CD4-positive, CD25-positive, alpha-beta regulatory T cell (primary cell): ENCODE measurements around the gene KRTAP5-1. TPM values are rescaled to one million over a fixed set of nuclear protein-coding genes. Genes with fewer than 3 reads are reported as not detected.

Source experiments
- ATAC-seq, 2 donors: fragments of 150-1000 bp; cut with Tn5 transposase; one replicate each; pipeline ENCODE4 v1.10.0; 2021; ENCODE audit warnings: low read depth in 2 of 2, moderate number of reproducible peaks in 2 of 2, moderate library complexity in 1 of 2
- DNase-seq, 3 donors: peaks; one replicate each; pipeline versions ENCODE4 v3.0.0 to v3.0.0-alpha.2; 2012 to 2022; ENCODE audit warnings: mixed read lengths in 1 of 3
- H3K27ac ChIP-seq: one replicate; pipeline ENCODE4 v1.7.0; 2013; ENCODE audit warnings: mild to moderate bottlenecking, low read length; ENCODE audit not compliant: insufficient read depth, poor library complexity, severe bottlenecking
- H3K27me3 ChIP-seq: one replicate; pipeline ENCODE4 v1.7.0; 2013; ENCODE audit warnings: low read length; ENCODE audit not compliant: control insufficient read depth, insufficient read depth
- H3K36me3 ChIP-seq: one replicate; pipeline ENCODE4 v1.7.0; 2013; ENCODE audit warnings: mild to moderate bottlenecking, low read length, moderate library complexity; ENCODE audit not compliant: control insufficient read depth, insufficient read depth
- H3K4me1 ChIP-seq: 2 replicates; pipeline ENCODE4 v1.7.0; 2013; ENCODE audit warnings: mild to moderate bottlenecking, low read length; ENCODE audit not compliant: insufficient read depth, control insufficient read depth, poor library complexity, severe bottlenecking
- H3K4me3 ChIP-seq: one replicate; pipeline ENCODE4 v1.7.0; 2013; ENCODE audit warnings: low read depth, mild to moderate bottlenecking, low read length, moderate library complexity
- H3K9me3 ChIP-seq, 2 experiments: 1 replicate in 1 of 2; 2 replicates in 1 of 2; pipeline ENCODE4 v1.7.0; 2013; ENCODE audit warnings: low read length in 2 of 2, mild to moderate bottlenecking in 1 of 2, moderate library complexity in 1 of 2; ENCODE audit not compliant: control insufficient read depth in 2 of 2
- H3K27ac Mint-ChIP-seq, 3 donors: one replicate each; pipeline ENCODE4 v1.8.0; 2020 to 2022; ENCODE audit warnings: mild to moderate bottlenecking in 3 of 3, mixed read lengths in 3 of 3, moderate library complexity in 2 of 3
- H3K27me3 Mint-ChIP-seq: one replicate; pipeline ENCODE4 v1.8.0; 2022; ENCODE audit warnings: mild to moderate bottlenecking, mixed read lengths
- H3K36me3 Mint-ChIP-seq: one replicate; pipeline ENCODE4 v1.8.0; 2020; ENCODE audit warnings: mixed read lengths
- H3K4me1 Mint-ChIP-seq, 4 donors: one replicate each; pipeline ENCODE4 v1.8.0; 2020 to 2022; ENCODE audit warnings: mixed read lengths in 4 of 4, mild to moderate bottlenecking in 1 of 4
- H3K4me3 Mint-ChIP-seq, 4 donors: one replicate each; pipeline ENCODE4 v1.8.0; 2020 to 2022; ENCODE audit warnings: mild to moderate bottlenecking in 4 of 4, mixed read lengths in 4 of 4, moderate library complexity in 3 of 4
- H3K9me3 Mint-ChIP-seq, 7 donors: one replicate each; pipeline ENCODE4 v1.8.0; 2020 to 2022; ENCODE audit warnings: mixed read lengths in 7 of 7, mild to moderate bottlenecking in 3 of 7, moderate library complexity in 2 of 7
- polyA plus RNA-seq, 4 donors: library from polyadenylated mRNA; unstranded; fragments of 300-500 nt; fragmentation: Illumina TruSeq; gene quantifications; one replicate each; pipeline ENCODE4 v1.2.3, GENCODE V29; 2021
- total RNA-seq: library from RNA; stranded (reverse); gene quantifications from one replicate; pipeline ENCODE4 v1.2.3, GENCODE V29; 2022

Gene KRTAP5-1
- total and polyA plus RNA-seq, 5 donors from 2014 or later, result not detected

DNA sequence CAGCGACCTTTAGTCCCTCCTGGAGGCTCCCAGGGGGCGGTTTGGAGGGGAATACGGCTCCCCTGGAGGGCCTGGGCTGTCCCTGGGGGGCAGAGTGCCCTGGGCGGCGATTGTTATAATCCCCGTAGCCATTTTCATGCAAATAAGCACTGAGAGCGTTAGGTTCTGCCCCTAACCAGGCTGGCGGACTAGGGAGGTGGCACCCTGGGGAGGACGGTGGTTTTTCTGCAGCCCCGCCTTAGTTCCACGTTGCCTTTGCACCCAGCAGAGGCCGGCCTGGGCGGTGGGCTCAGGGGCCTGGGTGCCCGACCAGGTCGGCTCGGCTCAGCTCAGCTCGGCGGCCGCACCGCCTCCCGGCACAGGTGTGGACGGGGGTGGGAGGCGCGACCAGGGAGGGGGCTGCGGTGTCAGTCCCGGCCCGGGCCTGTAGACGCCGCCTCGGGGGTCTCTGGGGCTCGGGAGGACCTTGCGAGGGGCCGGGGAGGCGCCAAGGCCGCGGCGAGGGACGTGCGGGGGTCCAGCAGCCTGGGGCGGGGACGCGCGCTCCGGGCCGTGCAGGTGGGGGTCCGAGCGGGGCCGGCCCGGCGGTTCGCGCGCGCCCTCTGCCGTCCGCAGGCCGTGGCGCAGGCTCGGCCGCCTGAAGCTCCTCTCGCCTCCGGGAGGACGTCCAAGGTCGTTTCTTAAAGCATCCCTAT lies 10.7 kb downstream of the KRTAP5-1 start:
- peaks cover 40% of the 10 kb centered on the region for H3K4me1 ChIP-seq
- H3K4me3 Mint-ChIP-seq, result peak overlapping the region; percentile 84 to 93 (median 86)
- ATAC-seq (peak; percentile 44 to 54), DNase-seq (peak; percentile 45 to 65 (median 51))
- H3K9me3 ChIP-seq, result no peaks in the 10 kb centered on the region
- H3K36me3 Mint-ChIP-seq, result peaks cover 4% of the 10 kb centered on the region
- peak overlapping the region; percentile 93 for H3K27ac ChIP-seq
- H3K4me1 Mint-ChIP-seq, result peaks cover 0 to 28% (median 3%) of the 10 kb centered on the region in 4 donors
- H3K27me3 ChIP-seq, result peaks cover 3% of the 10 kb centered on the region
- peaks cover 0 to 7% (median 0%) of the 10 kb centered on the region in 7 donors for H3K9me3 Mint-ChIP-seq
- H3K36me3 ChIP-seq, result no peaks in the 10 kb centered on the region
- peak overlapping the region; percentile 44 for H3K4me3 ChIP-seq
- H3K27me3 Mint-ChIP-seq, result peaks cover 20% of the 10 kb centered on the region
- peak overlapping the region; percentile 48 to 92 (median 73) for H3K27ac Mint-ChIP-seq

DNA sequence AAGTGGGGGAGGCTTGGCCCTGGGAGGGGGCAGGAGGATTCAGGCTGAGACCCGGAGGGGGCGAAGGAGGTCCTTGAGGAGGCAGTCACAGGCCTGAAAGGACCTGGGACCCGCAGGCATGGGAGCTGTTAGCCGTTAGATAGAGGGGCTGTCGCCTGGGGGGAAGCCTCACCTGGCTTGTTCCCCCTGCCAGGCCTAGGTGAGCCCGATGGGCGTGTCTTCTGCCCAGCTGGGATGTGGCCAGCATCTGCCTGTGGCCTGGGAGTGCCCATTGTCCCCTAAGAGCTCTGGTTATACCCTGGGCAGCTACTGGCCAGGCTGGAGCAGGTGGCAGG lies 11.2 kb downstream of the KRTAP5-1 start:
- H3K27me3 ChIP-seq, result peaks cover 3% of the 10 kb centered on the region
- no peaks in the 10 kb centered on the region for H3K9me3 ChIP-seq
- peaks cover 40% of the 10 kb centered on the region for H3K4me1 ChIP-seq
- Mint-ChIP-seq H3K27me3 (peaks cover 24% of the 10 kb centered on the region), H3K4me1 (peaks cover 0 to 32% (median 4%) of the 10 kb centered on the region in 4 donors), H3K4me3 (peak overlapping the region; percentile 84 to 93 (median 86)), H3K36me3 (peaks cover 4% of the 10 kb centered on the region), H3K9me3 (peaks cover 0 to 4% (median 0%) of the 10 kb centered on the region in 7 donors), H3K27ac (peak overlapping the region; percentile 52 to 92 (median 73))
- no peaks in the 10 kb centered on the region for H3K36me3 ChIP-seq
- DNase-seq (no peak), ATAC-seq (no peak)
- H3K4me3 ChIP-seq, result peak overlapping the region; percentile 44
- peak overlapping the region; percentile 93 for H3K27ac ChIP-seq

DNA sequence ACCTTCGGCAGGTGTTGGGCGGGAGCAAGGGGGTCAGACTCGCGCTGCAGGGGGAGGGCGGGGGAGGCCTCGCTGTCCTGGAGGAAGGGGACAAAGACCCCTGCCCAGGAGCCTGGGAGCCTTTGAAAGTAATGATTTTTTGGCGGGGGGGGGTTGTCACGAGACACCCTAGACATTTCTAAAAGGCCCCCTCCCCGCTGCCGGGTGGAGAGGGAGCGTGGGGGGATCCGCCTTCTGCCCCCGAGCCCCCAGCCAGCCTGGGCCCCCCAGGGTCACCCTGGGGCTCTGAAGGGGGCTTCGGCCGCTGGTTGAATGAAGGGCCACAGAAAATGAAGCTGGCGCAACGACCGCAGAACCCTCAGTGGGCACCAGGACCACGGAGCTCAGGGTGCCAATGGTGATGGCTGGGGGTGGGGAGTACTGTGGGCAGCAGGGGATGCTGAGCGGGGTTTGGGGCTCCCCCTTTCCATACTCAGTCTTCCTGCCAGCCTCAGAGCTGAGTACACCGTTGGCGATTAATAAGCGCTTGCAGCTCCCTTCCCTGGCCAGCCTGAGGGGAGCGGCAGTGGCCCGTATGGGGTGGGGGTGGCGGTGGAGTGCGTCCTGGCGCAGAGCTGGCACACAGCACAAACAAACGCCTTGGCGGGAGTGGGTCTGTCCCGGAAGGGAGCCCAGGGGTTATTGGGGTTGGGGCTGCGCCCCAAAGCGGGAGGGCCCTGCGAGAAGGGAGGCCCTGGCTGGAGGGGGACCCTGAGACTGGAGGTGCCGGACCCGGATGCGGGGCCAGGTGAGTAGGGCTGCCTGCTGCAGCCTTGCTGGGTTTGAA lies 11.8 kb downstream of the KRTAP5-1 start:
- no peak for ATAC-seq
- Histone ChIP-seq H3K4me1 (peaks cover 40% of the 10 kb centered on the region), H3K36me3 (no peaks in the 10 kb centered on the region), H3K9me3 (no peaks in the 10 kb centered on the region), H3K27me3 (peaks cover 3% of the 10 kb centered on the region), H3K27ac (peak overlapping the region; percentile 93), H3K4me3 (peak overlapping the region; percentile 44)
- Mint-ChIP-seq H3K27me3 (peaks cover 30% of the 10 kb centered on the region), H3K27ac (peak overlapping the region; percentile 52 to 92 (median 73)), H3K4me3 (peak overlapping the region; percentile 84 to 93 (median 86)), H3K9me3 (peaks cover 0 to 2% (median 0%) of the 10 kb centered on the region in 7 donors), H3K4me1 (peaks cover 0 to 35% (median 4%) of the 10 kb centered on the region in 4 donors), H3K36me3 (peaks cover 3% of the 10 kb centered on the region)
- peak in 2 of 3 donors; percentile 19 to 47 for DNase-seq

DNA sequence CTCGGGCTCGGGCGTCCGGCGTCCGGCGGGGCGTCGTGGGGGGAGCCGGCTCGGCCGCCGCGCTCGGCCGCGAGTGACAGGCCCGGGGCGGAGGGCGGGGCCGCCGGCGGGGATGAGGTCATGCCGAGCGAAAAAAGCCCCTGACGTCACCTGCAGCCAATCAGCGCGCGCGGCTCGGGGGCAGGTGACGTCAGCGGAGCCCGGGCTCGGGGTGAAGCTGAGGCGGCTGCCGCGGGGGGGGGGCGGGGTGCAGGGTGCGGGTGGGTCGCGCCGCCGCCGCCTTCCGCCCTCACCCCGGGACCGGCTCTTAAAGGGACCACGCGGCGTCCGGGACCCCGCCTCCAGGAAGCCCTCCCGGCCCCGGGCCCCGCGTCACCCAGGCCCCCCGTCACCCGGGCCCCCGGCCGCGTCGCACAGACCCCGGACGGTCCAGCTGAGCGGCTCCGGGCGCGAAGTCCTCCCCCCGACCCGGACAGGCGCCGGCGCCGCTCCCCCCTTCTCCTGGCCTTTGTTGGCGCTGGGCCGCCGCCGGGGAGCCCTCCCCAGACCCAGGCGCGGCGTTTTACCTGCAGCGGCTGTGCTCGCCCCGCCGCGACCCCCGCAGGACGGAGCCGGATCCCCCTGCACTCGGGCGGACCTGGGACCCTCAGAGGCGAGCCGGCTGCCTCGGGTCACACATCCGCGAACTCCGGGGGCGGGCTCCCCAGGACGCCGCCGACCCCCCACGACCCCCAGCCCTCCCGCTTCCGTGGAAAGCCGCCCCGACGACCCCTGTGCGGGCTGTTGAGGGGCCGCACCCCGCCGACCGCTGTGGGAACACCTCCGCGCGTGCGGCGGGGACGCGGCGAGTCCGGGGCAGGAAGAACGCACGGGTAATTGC lies 12.6 kb downstream of the KRTAP5-1 start, which contains the start of gene DUSP8:
Gene DUSP8 (minus strand): TSS at position 75 of the 880 bp plus-strand sequence. CDS start 6,445 bp downstream, outside the sequence.
- Histone ChIP-seq H3K27ac (peak within 1 kb of the TSS; percentile 93), H3K4me1 (peaks cover 40% of the 10 kb centered on the region)

DNA sequence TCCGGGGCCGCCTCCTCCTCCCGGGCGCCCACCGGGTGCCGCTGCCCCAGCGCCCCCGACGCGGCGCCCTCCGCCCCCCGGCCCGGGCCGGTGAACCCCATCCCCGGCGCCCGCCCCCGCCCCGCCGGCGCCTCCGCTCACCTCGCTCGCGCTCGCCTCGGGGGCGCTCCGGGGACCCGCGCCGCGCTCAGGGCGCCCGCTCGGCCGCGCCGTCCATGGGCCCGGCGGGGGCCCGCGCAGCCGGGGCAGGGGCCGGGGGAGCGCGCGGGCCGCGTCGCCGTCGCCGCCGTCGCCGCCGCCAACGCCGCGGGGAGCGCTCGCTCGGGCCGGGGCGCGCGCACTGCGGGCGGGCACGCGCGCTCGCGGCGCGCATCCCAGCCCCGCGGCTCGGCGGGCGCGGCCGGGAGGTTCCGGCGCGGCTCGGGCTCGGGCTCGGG lies 13.3 kb downstream of the KRTAP5-1 start:
- Mint-ChIP-seq H3K36me3 (no peaks in the 10 kb centered on the region), H3K9me3 (no peaks in the 10 kb centered on the region), H3K4me1 (peaks cover 0 to 37% (median 4%) of the 10 kb centered on the region in 4 donors), H3K27ac (no peak overlapping the region), H3K4me3 (no peak overlapping the region), H3K27me3 (peaks cover 32% of the 10 kb centered on the region)
- Histone ChIP-seq H3K27ac (peak overlapping the region; percentile 55), H3K9me3 (no peaks in the 10 kb centered on the region), H3K36me3 (no peaks in the 10 kb centered on the region), H3K4me3 (no peak overlapping the region), H3K27me3 (peaks cover 3% of the 10 kb centered on the region), H3K4me1 (peaks cover 40% of the 10 kb centered on the region)
- no peak for DNase-seq
- ATAC-seq, result no peak

More for the DNA sequence above, 12.6 kb downstream of the KRTAP5-1 start, which contains the start of gene DUSP8:
- no peak within 1 kb of the TSS for H3K4me3 ChIP-seq
- DNase-seq (peak; percentile 80 to 93 (median 92)), ATAC-seq (peak; percentile 70 to 73)
- H3K27me3 ChIP-seq, result peaks cover 3% of the 10 kb centered on the region
- H3K27me3 Mint-ChIP-seq, result peaks cover 32% of the 10 kb centered on the region
- no peaks in the 10 kb centered on the region for H3K36me3 Mint-ChIP-seq
- H3K27ac Mint-ChIP-seq, result peak within 1 kb of the TSS in 1 of 3 donors; percentile 67
- H3K4me1 Mint-ChIP-seq, result peaks cover 0 to 35% (median 4%) of the 10 kb centered on the region in 4 donors
- H3K9me3 ChIP-seq, result no peaks in the 10 kb centered on the region
- no peaks in the 10 kb centered on the region for H3K9me3 Mint-ChIP-seq
- peak within 1 kb of the TSS; percentile 58 to 87 (median 84) for H3K4me3 Mint-ChIP-seq
- no peaks in the 10 kb centered on the region for H3K36me3 ChIP-seq

DNA sequence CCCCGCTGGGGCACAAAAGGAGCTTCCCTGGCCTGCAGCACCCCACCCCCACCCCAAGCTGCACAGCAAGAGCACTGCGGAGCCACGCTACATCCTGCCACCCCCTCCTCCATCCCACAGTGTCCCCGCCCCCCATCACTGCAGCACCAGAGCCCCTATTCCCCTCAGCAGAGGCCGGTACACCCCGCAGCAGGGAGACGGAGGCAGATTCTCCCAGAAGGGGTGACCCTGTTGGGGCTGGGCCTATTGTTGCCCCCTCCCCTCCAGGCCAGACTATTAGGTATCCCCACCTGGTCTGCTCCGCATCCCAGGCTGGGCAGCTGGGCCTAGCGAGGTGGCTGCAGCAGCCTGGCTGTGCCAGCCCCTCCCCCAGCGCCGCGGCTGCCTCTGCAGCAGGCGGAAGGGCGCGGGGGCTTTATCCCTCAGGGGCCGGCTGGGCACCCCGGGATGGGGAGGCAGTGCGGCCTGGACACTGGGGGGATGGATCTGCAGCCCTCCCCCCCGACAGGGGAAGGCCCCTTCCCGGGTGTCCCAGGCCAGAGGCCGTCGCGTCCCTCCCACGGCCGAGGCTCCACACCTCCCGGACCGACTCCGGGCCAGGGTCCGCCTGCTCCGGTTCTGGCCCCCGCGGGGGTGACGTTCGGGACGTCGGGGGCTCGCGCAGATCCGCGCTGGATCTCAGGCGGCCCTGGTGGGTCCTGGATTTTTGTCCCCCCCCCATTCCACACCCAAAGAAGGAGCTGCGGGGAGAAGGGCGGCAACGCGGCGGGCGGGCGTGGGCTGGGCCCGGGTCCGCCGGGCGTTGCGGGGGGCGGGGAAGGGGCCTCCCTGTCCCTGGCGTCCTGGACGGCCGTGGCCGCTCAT lies 14.0 kb downstream of the KRTAP5-1 start:
- Mint-ChIP-seq H3K27me3 (peaks cover 32% of the 10 kb centered on the region), H3K4me3 (peak overlapping the region; percentile 75 to 90 (median 80)), H3K9me3 (no peaks in the 10 kb centered on the region), H3K4me1 (peaks cover 0 to 37% (median 4%) of the 10 kb centered on the region in 4 donors), H3K27ac (peak overlapping the region in 2 of 3 donors; percentile 81 to 84), H3K36me3 (no peaks in the 10 kb centered on the region)
- no peaks in the 10 kb centered on the region for H3K9me3 ChIP-seq
- peaks cover 40% of the 10 kb centered on the region for H3K4me1 ChIP-seq
- DNase-seq, result peak in 1 of 3 donors; percentile 42
- peak overlapping the region; percentile 55 for H3K27ac ChIP-seq
- ATAC-seq, result no peak
- H3K36me3 ChIP-seq, result no peaks in the 10 kb centered on the region
- H3K4me3 ChIP-seq, result no peak overlapping the region
- H3K27me3 ChIP-seq, result peaks cover 3% of the 10 kb centered on the region
